Stimulated activated CD4-positive, alpha-beta T cell treated with anti-CD3 and anti-CD28 coated beads, Interleukin-15, amount 100 ng/mL, for 48 hours (primary cell): ENCODE results near the gene VPS13C.

Experiments used
- DNase-seq, 2 donors: peaks; one replicate each; pipeline ENCODE4 v3.0.0-alpha.2; 2020; ENCODE audit warnings: low read depth in 2 of 2

The VPS13C gene

GRCh38 chr15:62060113-62060895 is at the start of gene VPS13C:
Gene VPS13C (minus strand): TSS chr15:62060447. CDS start chr15:62060374, 73 bp downstream.
- peak; percentile 78 to 84 for DNase-seq

- DNase-seq = no peak
These were observed 49.2 kb upstream of the VPS13C start for GRCh38 chr15:62109437-62109836.

GRCh38 chr15:62108411-62108810 is 48.2 kb upstream of the VPS13C start:
- DNase-seq = no peak

- DNase-seq = no peak
These were observed 47.4 kb upstream of the VPS13C start for GRCh38 chr15:62107571-62108121.

GRCh38 chr15:62106096-62106495 is 45.8 kb upstream of the VPS13C start:
- no peak for DNase-seq

GRCh38 chr15:62105266-62105665 is 45.0 kb upstream of the VPS13C start:
- DNase-seq = no peak

GRCh38 chr15:62104846-62105245 is 44.6 kb upstream of the VPS13C start:
- DNase-seq = no peak

GRCh38 chr15:62104401-62104800 is 44.2 kb upstream of the VPS13C start:
- DNase-seq = no peak

- DNase-seq = no peak
These were observed 43.2 kb upstream of the VPS13C start for GRCh38 chr15:62103431-62103830.

GRCh38 chr15:62099094-62099601 is 38.9 kb upstream of the VPS13C start:
- DNase-seq = no peak

GRCh38 chr15:62094388-62094787 is 34.1 kb upstream of the VPS13C start:
- DNase-seq = no peak

- DNase-seq = no peak
These were observed 33.6 kb upstream of the VPS13C start for GRCh38 chr15:62093809-62094208.

GRCh38 chr15:62090988-62091387 is 30.7 kb upstream of the VPS13C start:
- DNase-seq = no peak

- no peak for DNase-seq
These were observed 29.4 kb upstream of the VPS13C start for GRCh38 chr15:62089616-62090015.

GRCh38 chr15:62088353-62088693 is 28.1 kb upstream of the VPS13C start:
- no peak for DNase-seq

- DNase-seq = no peak
These were observed 27.6 kb upstream of the VPS13C start for GRCh38 chr15:62087671-62088352.

GRCh38 chr15:62085740-62086139 is 25.5 kb upstream of the VPS13C start:
- no peak for DNase-seq

- no peak for DNase-seq
These were observed 23.2 kb upstream of the VPS13C start for GRCh38 chr15:62083194-62084154.

GRCh38 chr15:62079594-62079993 is 19.3 kb upstream of the VPS13C start:
- no peak for DNase-seq

GRCh38 chr15:62075595-62076277 is 15.5 kb upstream of the VPS13C start:
- no peak for DNase-seq

GRCh38 chr15:62071711-62072308 is 11.6 kb upstream of the VPS13C start:
- DNase-seq = no peak
